H1 (cell line): ENCODE results near the gene CDK4. TPM values are rescaled to one million over a fixed set of nuclear protein-coding genes. Genes with fewer than 3 reads are reported as not detected.
A peak's percentile ranks its signal among the peaks of the same experiment; 100 is the strongest.

Experiments
- CTCF ChIA-PET: fragments of 300-600 bp; sonication (Branson Sonifier 250); formaldehyde crosslinking; loops from one replicate; lab custom pipeline; 2021; ENCODE audit not compliant: partially characterized antibody; lab: Charles Lee
- POLR2A ChIA-PET: fragments of 300-600 bp; sonication (Branson Sonifier 250); formaldehyde crosslinking; loops from one replicate; lab custom pipeline; 2021; ENCODE audit warnings: inconsistent platforms; ENCODE audit not compliant: partially characterized antibody; lab: Charles Lee
- DNase-seq, 2 experiments: peaks; one replicate each; pipeline versions ENCODE4 v3.0.0 to v3.0.0-alpha.2; 2010 to 2022; ENCODE audit warnings: low spot score in 2 of 2, low read depth in 1 of 2, mixed read lengths in 1 of 2
- FAIRE-seq: peaks from 2 replicates; lab custom pipeline; 2011; peaks lifted over from hg19 to GRCh38; lab: Jason Lieb, UNC
- H2AFZ ChIP-seq: 2 replicates; pipeline ENCODE4 v1.8.1; 2012; ENCODE audit warnings: low read length, inconsistent platforms
- H2AK5ac ChIP-seq: 2 replicates; pipeline ENCODE4 v1.6.1; 2013; ENCODE audit warnings: low read depth, low read length
- H2BK120ac ChIP-seq: replicated peaks from 2 replicates; pipeline ENCODE3; 2013; ENCODE audit warnings: low read depth, low read length, inconsistent platforms
- H2BK12ac ChIP-seq: 2 replicates; pipeline ENCODE4 v1.6.1; 2013; ENCODE audit warnings: low read depth, low read length
- H2BK15ac ChIP-seq: 2 replicates; pipeline ENCODE4 v1.6.1; 2013; ENCODE audit warnings: low read length
- H2BK20ac ChIP-seq: 2 replicates; pipeline ENCODE4 v1.6.1; 2013; ENCODE audit warnings: low read length
- H2BK5ac ChIP-seq: 2 replicates; pipeline ENCODE4 v1.6.1; 2013; ENCODE audit warnings: low read depth, low read length
- H3K14ac ChIP-seq: 2 replicates; pipeline ENCODE4 v1.6.1; 2013; ENCODE audit warnings: inconsistent platforms; ENCODE audit not compliant: insufficient read length
- H3K18ac ChIP-seq: 2 replicates; pipeline ENCODE4 v1.6.1; 2013; ENCODE audit warnings: low read length; ENCODE audit errors: extremely low read depth
- H3K23ac ChIP-seq: 2 replicates; pipeline ENCODE4 v1.6.1; 2013; ENCODE audit warnings: inconsistent platforms; ENCODE audit not compliant: insufficient read length
- H3K23me2 ChIP-seq: 2 replicates; pipeline ENCODE4 v1.6.1; 2013; ENCODE audit warnings: low read depth, low read length
- H3K27ac ChIP-seq: 2 replicates; pipeline ENCODE4 v1.6.1; 2011; ENCODE audit warnings: low read depth, low read length, inconsistent platforms
- H3K27me3 ChIP-seq, 4 experiments: replicated peaks in 1 of 4; 1 replicate in 1 of 4; 2 replicates in 3 of 4; pipeline versions ENCODE4 v1.6.1 to v1.8.1; 2011 to 2013; ENCODE audit warnings: low read length in 3 of 4, mild to moderate bottlenecking in 3 of 4, inconsistent platforms in 2 of 4, mixed read lengths in 2 of 4, moderate library complexity in 1 of 4; ENCODE audit not compliant: control insufficient read depth in 3 of 4, insufficient read depth in 3 of 4; ENCODE audit errors: extremely low read depth in 1 of 4
- H3K36me3 ChIP-seq, 4 experiments: 2 replicates each; pipeline versions ENCODE4 v1.6.1 to v1.8.1; 2011 to 2013; ENCODE audit warnings: mild to moderate bottlenecking in 4 of 4, low read length in 3 of 4, moderate library complexity in 2 of 4, control low read depth in 1 of 4, inconsistent platforms in 1 of 4; ENCODE audit not compliant: insufficient read depth in 4 of 4, control insufficient read depth in 2 of 4
- H3K4ac ChIP-seq: replicated peaks from 2 replicates; pipeline ENCODE3; 2013; ENCODE audit warnings: low read length, low read depth, mixed read lengths, inconsistent platforms; ENCODE audit not compliant: insufficient read length
- H3K4me1 ChIP-seq, 4 experiments: replicated peaks in 1 of 4; 1 replicate in 1 of 4; 2 replicates in 3 of 4; pipeline versions ENCODE4 v1.6.1 to v1.8.1; 2011 to 2013; ENCODE audit warnings: low read length in 3 of 4, inconsistent platforms in 2 of 4, mixed read lengths in 1 of 4; ENCODE audit not compliant: insufficient read depth in 4 of 4, control insufficient read depth in 3 of 4
- H3K4me2 ChIP-seq, 2 experiments: 2 replicates each; pipeline versions ENCODE4 v1.6.1 to v1.8.1; 2011 to 2013; ENCODE audit warnings: low read depth in 2 of 2, low read length in 2 of 2, control low read depth in 1 of 2, inconsistent platforms in 1 of 2, mild to moderate bottlenecking in 1 of 2; ENCODE audit not compliant: insufficient read depth in 1 of 2
- H3K4me3 ChIP-seq, 4 experiments: fragments of 200-600, 300-600 bp in 1 of 4; sonication (generic), shearing (Covaris generic), sonication (Bioruptor Twin) in 1 of 4; 2 replicates each; pipeline versions ENCODE4 v1.5.1 to v1.8.1; 2011 to 2016; ENCODE audit warnings: low read length in 4 of 4, low read depth in 3 of 4, control low read depth in 2 of 4, inconsistent platforms in 2 of 4, mild to moderate bottlenecking in 2 of 4, mixed read lengths in 1 of 4, moderate library complexity in 1 of 4; ENCODE audit not compliant: insufficient read depth in 2 of 4; ENCODE audit errors: extremely low read depth in 1 of 4
- H3K56ac ChIP-seq: replicated peaks from 2 replicates; pipeline ENCODE3; 2013; ENCODE audit warnings: low read depth, mild to moderate bottlenecking, mixed read lengths, low read length, inconsistent platforms; ENCODE audit not compliant: insufficient read length
- H3K79me1 ChIP-seq: 2 replicates; pipeline ENCODE4 v1.6.1; 2013; ENCODE audit warnings: low read depth, low read length, control low read depth
- H3K79me2 ChIP-seq, 2 experiments: 2 replicates each; pipeline versions ENCODE4 v1.6.1 to v1.8.1; 2012 to 2013; ENCODE audit warnings: low read length in 2 of 2, mild to moderate bottlenecking in 2 of 2, inconsistent platforms in 1 of 2; ENCODE audit not compliant: insufficient read depth in 2 of 2, control insufficient read depth in 1 of 2
- H3K9ac ChIP-seq, 4 experiments: replicated peaks in 1 of 4; 1 replicate in 1 of 4; 2 replicates in 3 of 4; pipeline versions ENCODE4 v1.6.1 to v1.8.1; 2011 to 2013; ENCODE audit warnings: low read depth in 3 of 4, low read length in 3 of 4, control low read depth in 2 of 4, mild to moderate bottlenecking in 2 of 4, moderate library complexity in 2 of 4, inconsistent platforms in 1 of 4; ENCODE audit errors: extremely low read depth in 1 of 4
- H3K9me3 ChIP-seq, 2 experiments: 2 replicates each; pipeline versions ENCODE4 v1.6.1 to v1.8.1; 2012 to 2013; ENCODE audit warnings: mild to moderate bottlenecking in 2 of 2, moderate library complexity in 2 of 2, control low read depth in 1 of 2, inconsistent platforms in 1 of 2, low read depth in 1 of 2, low read length in 1 of 2, mixed read lengths in 1 of 2; ENCODE audit not compliant: insufficient read depth in 2 of 2
- H4K20me1 ChIP-seq, 2 experiments: replicated peaks in 1 of 2; 2 replicates each; pipeline versions ENCODE3 to v1.8.1; 2011 to 2013; ENCODE audit warnings: inconsistent platforms in 2 of 2, low read length in 2 of 2, mild to moderate bottlenecking in 1 of 2; ENCODE audit not compliant: insufficient read depth in 2 of 2, control insufficient read depth in 1 of 2
- H4K5ac ChIP-seq: 2 replicates; pipeline ENCODE4 v1.6.1; 2013; ENCODE audit warnings: low read length, low read depth, mixed read lengths, inconsistent platforms; ENCODE audit not compliant: insufficient read length
- H4K8ac ChIP-seq: 2 replicates; pipeline ENCODE4 v1.8.0; 2013; ENCODE audit warnings: mild to moderate bottlenecking, moderate library complexity, low read length, inconsistent platforms; ENCODE audit not compliant: insufficient read depth; ENCODE audit errors: extremely low read depth
- H4K91ac ChIP-seq: replicated peaks from 2 replicates; pipeline ENCODE3; 2013; ENCODE audit warnings: low read length, mixed read lengths, inconsistent platforms; ENCODE audit not compliant: insufficient read length
- EP300 ChIP-seq, 2 experiments: IDR thresholded peaks; 1 replicate in 1 of 2; 2 replicates in 1 of 2; pipeline ENCODE4 v1.6.1; 2011 to 2012; ENCODE audit warnings: low read depth in 2 of 2, low read length in 2 of 2, mild to moderate bottlenecking in 2 of 2, borderline replicate concordance in 1 of 2, inconsistent platforms in 1 of 2, moderate library complexity in 1 of 2
- JUN ChIP-seq: IDR thresholded peaks from 2 replicates; pipeline ENCODE4 v1.6.1; 2011; ENCODE audit warnings: low read depth, mild to moderate bottlenecking, improper control_type of control experiment, low read length
- SRF ChIP-seq: IDR thresholded peaks from 2 replicates; pipeline ENCODE4 v1.6.1; 2011; ENCODE audit warnings: mild to moderate bottlenecking, low read depth, low read length, moderate library complexity
- USF2 ChIP-seq: IDR thresholded peaks from 2 replicates; pipeline ENCODE4 v1.6.1; 2011; ENCODE audit warnings: low read length, improper control_type of control experiment
- YY1 ChIP-seq: IDR thresholded peaks from 2 replicates; pipeline ENCODE4 v1.6.1; 2011; ENCODE audit warnings: low read depth, mild to moderate bottlenecking, low read length
- WGBS, 2 experiments: shearing (Covaris generic) in 1 of 2; methylation state at CpG; one replicate each; pipeline versions ENCODE4 v1.1.6 to v1.1.7; 2013 to 2015; ENCODE audit warnings: low lambda C conversion rate in 2 of 2, mixed read lengths in 2 of 2, inconsistent platforms in 1 of 2, low coverage in 1 of 2, missing lambda C conversion rate in 1 of 2; ENCODE audit not compliant: insufficient replicate concordance in 2 of 2, insufficient coverage in 1 of 2, insufficient read length in 1 of 2; ENCODE audit errors: extremely low coverage in 1 of 2, missing lambda C conversion rate in 1 of 2; 5-methylcytosine and 5-hydroxymethylcytosine counted together
- long read RNA-seq, 2 experiments: library from RNA in 1 of 2; library from capped mRNA in 1 of 2; stranded (forward); transcript quantifications; one replicate each; pipeline ENCODE4 v2.0.0, GENCODE V29; 2021; ENCODE audit warnings: inconsistent platforms in 1 of 2
- polyA minus RNA-seq, 3 experiments: library from RNA; depleted of rRNA, polyadenylated mRNA; stranded (reverse); fragments of >200 nt; gene quantifications; 1 replicate in 2 of 3; 2 replicates in 1 of 3; pipeline ENCODE4 v1.2.3, GENCODE V29; 2011
- polyA plus RNA-seq, 7 experiments: library from polyadenylated mRNA; depleted of rRNA in 3 of 7; stranded (reverse) in 5 of 7; unstranded in 2 of 7; fragments of >200 nt in 5 of 7; fragments of 200-250 nt in 2 of 7; gene quantifications; 1 replicate in 5 of 7; 2 replicates in 1 of 7; 4 replicates in 1 of 7; pipeline versions ENCODE4 v1.2.1 to v1.2.3, GENCODE V29; 2011 to 2013; ENCODE audit warnings: missing spikeins in 2 of 7, mixed read lengths in 2 of 7
- total RNA-seq: library from RNA; stranded (reverse); fragmentation: NEBNext Ultra II Directional; extraction: Animal tissue kit (Norgen Biotek cat#: 25700); gene quantifications from 2 replicates; pipeline ENCODE4 v1.2.1, GENCODE V29; 2021

CDK4 gene
- 174 and 180 TPM in 2 replicates for total RNA-seq
- polyA plus RNA-seq (2011; rRNA removed), result 311 and 368 TPM in 2 replicates
- 368 TPM for polyA plus RNA-seq (2011; cell fraction: cytosol; rRNA removed)
- polyA plus RNA-seq (2011; cell fraction: nucleus; rRNA removed), result 288 TPM
- 210 to 260 TPM (median 226 TPM) in 4 replicates for polyA plus RNA-seq (2012, experiment 1 of 2)
- polyA plus RNA-seq (2012, experiment 2 of 2), result 272 TPM
- 111 TPM for polyA plus RNA-seq (2013, experiment 1 of 2)
- 105 TPM for polyA plus RNA-seq (2013, experiment 2 of 2)
- 218 and 329 TPM in 2 replicates for polyA minus RNA-seq (2011; rRNA and poly(A)+ RNA removed)
- 110 TPM for polyA minus RNA-seq (2011; cell fraction: cytosol; rRNA and poly(A)+ RNA removed)
- 99.0 TPM for polyA minus RNA-seq (2011; cell fraction: nucleus; rRNA and poly(A)+ RNA removed)
- long read RNA-seq, experiment 1, transcript CDK4-201 (8 exons, 2,076 nt), result major isoform, 92 of 199 reads
- long read RNA-seq, experiment 1, partial matches to known transcripts, result 36 of 199 reads
- long read RNA-seq, experiment 1, other reads (novel, unspliced or antisense), result 65 of 199 reads
- long read RNA-seq, experiment 2, transcript CDK4-201 (8 exons, 2,076 nt), result major isoform, 456 of 501 reads
- long read RNA-seq, experiment 2, transcript CDK4-203 (7 exons, 776 nt), result minor isoform, 13 of 501 reads
- long read RNA-seq, experiment 2, partial matches to known transcripts, result 9 of 501 reads
- long read RNA-seq, experiment 2, other reads (novel, unspliced or antisense), result 23 of 501 reads

GRCh38 chr12:57751788-57752667, at the start of gene CDK4:
Gene CDK4 (minus strand): TSS chr12:57752310. CDS start chr12:57751717, 593 bp downstream.
- Histone ChIP-seq H4K8ac (peak within 1 kb of the TSS; percentile 97), H3K56ac (peak within 1 kb of the TSS; percentile 52), H3K79me2 (peaks cover 12 to 20% of the 10 kb centered on the region in 2 experiments), H3K27ac (peak within 1 kb of the TSS; percentile 86), H4K91ac (peak within 1 kb of the TSS; percentile 12), H2BK120ac (no peak within 1 kb of the TSS), H3K9me3 (no peaks in the 10 kb centered on the region), H3K36me3 (peaks cover 21 to 37% (median 27%) of the 10 kb centered on the region in 4 experiments), H3K18ac (peak within 1 kb of the TSS; percentile 81; the same call in 1 of the 2 replicates), H3K23me2 (peaks cover 18% of the 10 kb centered on the region), H3K4ac (peak within 1 kb of the TSS; percentile 81), H3K4me1 (peaks cover 3 to 26% (median 7%) of the 10 kb centered on the region in 4 experiments; a peak in 6 of 7 replicates), H2BK20ac (no peak within 1 kb of the TSS), H2BK5ac (peak within 1 kb of the TSS; percentile 87), H4K20me1 (peaks cover 3 to 4% of the 10 kb centered on the region in 2 experiments), H3K79me1 (peaks cover 15% of the 10 kb centered on the region; the same call in 1 of the 2 replicates), H2AFZ (no peak within 1 kb of the TSS), H2BK12ac (0 out of 2 replicates have a peak within 1 kb of the TSS, but pooled peaks have one; percentile 80), H2AK5ac (peak within 1 kb of the TSS; percentile 66), H2BK15ac (no peak within 1 kb of the TSS; the same call in 1 of the 2 replicates), H3K4me3 (peak within 1 kb of the TSS; percentile 96 to 99 (median 98)), H3K9ac (peak within 1 kb of the TSS; percentile 88 to 99 (median 96)), H3K23ac (peak within 1 kb of the TSS; percentile 7), H3K27me3 (peaks cover 8 to 22% (median 20%) of the 10 kb centered on the region in 4 experiments), H4K5ac (peak within 1 kb of the TSS; percentile 67), H3K14ac (peak within 1 kb of the TSS; percentile 81), H3K4me2 (peak within 1 kb of the TSS; percentile 95 to 96)
- peak; percentile 99 to 100 for DNase-seq
- POLR2A ChIA-PET, result interaction anchor here (0.7 to 5.3 kb wide), 9 partner anchors 9 to 145 kb away, joined by 3 to 25 read pairs (median 4); partner anchors contain the start of genes AGAP2 and CYP27B1
- FAIRE-seq, result peak; percentile 71
- CTCF ChIA-PET, result no interaction called here
- WGBS, 2 experiments, result 2% methylated on average over 58 of the region's 58 CpGs; no CpG with 5 or more reads in 1 of the 2 experiments
- TF ChIP-seq JUN (no peak), USF2 (peak; percentile 100), EP300 (IDR thresholded peaks at IDR 0.05; ENCODE audit: borderline replicate concordance in 1 of 2, low read depth in 2 of 2, low read length in 2 of 2) (peak in 1 of 2 experiments; percentile 76; a peak in 1 of 3 replicates), YY1 (peak; percentile 7; the same call in 1 of the 2 replicates), SRF (0 out of 2 replicates have a peak, but pooled peaks have one; percentile 22)
